HEK293T (cell line): ENCODE data around the gene NAMPT.

Source experiments
- SP1 ChIP-seq: fragments of 450-650 bp; IDR thresholded peaks from 2 replicates; pipeline ENCODE4 v1.6.1; 2017
- SUZ12 ChIP-seq: fragments of 450-650 bp; IDR thresholded peaks from 2 replicates; pipeline ENCODE4 v1.6.1; 2016; ENCODE audit warnings: mild to moderate bottlenecking
- ZNF384 ChIP-seq: fragments of 450-650 bp; IDR thresholded peaks from 2 replicates; pipeline ENCODE4 v1.6.1; 2016

DNA sequence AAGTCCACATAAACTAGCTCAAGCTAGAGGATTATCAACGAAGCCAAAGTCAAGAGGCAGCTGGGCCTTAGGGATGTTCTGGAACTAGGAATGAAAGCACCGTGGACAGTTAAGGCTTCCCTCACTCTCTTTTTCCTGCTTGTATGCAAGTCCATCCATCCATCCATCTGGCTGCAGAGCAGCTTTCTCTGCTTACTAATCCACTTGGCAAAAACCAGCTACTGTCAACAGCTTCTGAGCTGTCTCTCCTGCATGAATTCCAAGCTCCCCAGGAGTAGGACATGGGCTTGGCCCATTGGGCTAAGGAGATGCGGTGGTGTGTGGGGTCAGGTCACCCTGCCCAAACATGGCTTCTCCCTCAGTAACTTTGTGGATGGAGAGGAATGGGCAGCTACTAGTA lies 66.2 kb downstream of the NAMPT start:
- TF ChIP-seq ZNF384 (no peak), SUZ12 (no peak), SP1 (no peak)
